GM12872 (cell line): ENCODE data around the gene DVL1.

Experiments
- CTCF ChIP-seq: IDR thresholded peaks from 3 replicates; pipeline ENCODE4 v1.5.1; 2011; ENCODE audit warnings: low read depth, mild to moderate bottlenecking, low read length, moderate library complexity; ENCODE audit not compliant: insufficient read depth

The DVL1 gene

GRCh38 chr1:1312450-1313314 lies 36.5 kb downstream of the DVL1 start:
- no peak for TF ChIP-seq CTCF

DNA sequence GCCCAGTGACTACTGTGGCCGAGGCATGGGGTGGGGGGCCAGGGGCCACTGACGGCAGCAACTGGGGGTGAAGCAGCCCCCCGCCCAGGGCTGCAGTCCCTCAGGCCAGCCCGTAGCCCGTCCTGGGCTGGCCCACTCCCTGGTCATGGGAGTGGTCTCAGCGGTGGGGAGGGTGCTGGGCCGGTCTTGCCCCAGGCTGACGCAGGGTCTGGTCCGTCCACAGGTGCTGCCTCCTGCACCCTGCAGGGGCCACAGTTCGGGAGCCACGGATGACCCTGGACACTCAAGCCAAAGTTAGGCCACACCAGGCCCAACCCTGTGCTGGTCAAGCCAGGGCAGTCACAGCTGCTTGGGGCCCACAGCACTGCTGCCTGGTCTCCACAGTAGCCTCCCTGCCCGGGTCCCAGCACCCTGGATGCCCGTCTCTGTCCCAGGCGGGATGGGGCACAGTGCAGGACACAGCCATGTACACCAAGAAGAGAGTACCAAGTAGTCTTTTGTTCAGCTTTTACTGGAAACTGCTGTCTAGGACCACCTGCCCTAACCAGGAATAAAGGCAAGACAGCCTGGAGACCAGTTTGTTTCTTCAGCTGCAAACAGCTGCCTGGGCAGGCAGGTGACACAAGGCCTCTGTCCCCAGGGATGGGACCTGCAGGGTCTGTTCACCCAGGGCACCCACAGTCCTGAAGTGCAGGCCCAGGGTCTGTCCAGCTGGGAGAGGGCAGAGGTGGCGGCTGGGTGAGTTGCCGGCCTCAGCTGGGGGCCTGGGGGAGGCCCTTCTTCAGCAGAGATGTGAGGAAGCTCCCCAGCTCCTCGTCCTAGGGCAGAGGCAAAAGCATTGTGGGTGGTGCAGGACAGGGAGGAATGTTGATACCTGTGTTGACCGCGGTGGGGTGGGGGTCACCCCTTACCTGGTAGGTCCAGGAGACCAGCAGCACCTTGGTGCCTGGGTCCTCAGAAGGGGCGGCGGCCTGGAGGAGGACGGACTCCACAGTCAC lies 37.8 kb downstream of the DVL1 start:
- TF ChIP-seq CTCF = no peak

DNA sequence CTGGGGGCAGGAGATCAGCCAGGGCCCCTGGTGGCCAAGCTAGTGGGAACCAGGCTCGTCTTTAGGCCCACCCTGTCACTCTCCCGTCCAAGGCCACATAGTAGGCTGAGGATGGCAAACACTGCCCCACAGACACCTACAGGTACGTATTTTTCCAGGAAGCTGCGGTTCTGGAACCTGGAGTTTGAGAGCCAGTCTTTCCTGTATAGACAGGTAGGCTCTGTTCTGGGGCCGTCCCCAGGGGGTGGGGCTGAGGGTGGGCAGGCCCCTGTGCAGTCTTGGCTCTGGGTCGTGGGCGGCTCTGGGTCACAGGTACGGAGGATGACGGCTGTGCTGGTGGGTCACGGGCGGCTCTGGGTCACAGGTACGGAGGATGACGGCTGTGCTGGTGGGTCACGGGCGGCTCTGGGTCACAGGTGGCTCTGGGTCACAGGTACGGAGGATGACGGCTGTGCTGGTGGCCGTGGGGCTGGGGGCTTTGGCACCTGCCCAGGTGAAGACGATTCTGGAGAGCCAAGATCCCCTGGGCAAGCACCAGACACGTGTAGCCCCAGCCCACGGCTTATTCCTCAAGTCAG lies 38.7 kb downstream of the DVL1 start:
- TF ChIP-seq CTCF = no peak

DNA sequence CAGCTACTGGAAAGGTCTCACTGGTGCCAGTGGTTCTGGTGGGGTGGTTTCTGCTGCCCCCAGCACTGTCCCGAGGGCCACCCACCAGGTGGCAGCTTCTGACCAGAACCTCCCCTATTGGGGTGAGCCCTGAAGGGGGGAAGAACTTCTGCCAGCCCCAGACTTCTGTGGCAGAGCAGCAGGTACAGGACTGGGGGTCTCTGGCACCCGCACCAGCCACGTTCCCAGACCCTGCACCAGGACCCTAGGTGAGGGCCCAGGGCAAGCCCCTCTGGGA lies 39.2 kb downstream of the DVL1 start:
- no peak for TF ChIP-seq CTCF

- no peak for TF ChIP-seq CTCF
Measured at GRCh38 chr1:1309251-1310108, 39.7 kb downstream of the DVL1 start.

GRCh38 chr1:1308756-1309250 lies 40.4 kb downstream of the DVL1 start:
- TF ChIP-seq CTCF = no peak
